Stimulated activated CD8-positive, alpha-beta memory T cell treated with anti-CD3 and anti-CD28 coated beads, Interleukin-7, amount 100 ng/mL, for 24 hours (primary cell): ENCODE measurements around the gene DNAAF1.
A peak's percentile ranks its signal among the peaks of the same experiment; 100 is the strongest.

Source experiments
- DNase-seq: peaks from one replicate; pipeline ENCODE4 v3.0.0-alpha.2; 2020; ENCODE audit warnings: low read depth

DNAAF1 gene

DNA sequence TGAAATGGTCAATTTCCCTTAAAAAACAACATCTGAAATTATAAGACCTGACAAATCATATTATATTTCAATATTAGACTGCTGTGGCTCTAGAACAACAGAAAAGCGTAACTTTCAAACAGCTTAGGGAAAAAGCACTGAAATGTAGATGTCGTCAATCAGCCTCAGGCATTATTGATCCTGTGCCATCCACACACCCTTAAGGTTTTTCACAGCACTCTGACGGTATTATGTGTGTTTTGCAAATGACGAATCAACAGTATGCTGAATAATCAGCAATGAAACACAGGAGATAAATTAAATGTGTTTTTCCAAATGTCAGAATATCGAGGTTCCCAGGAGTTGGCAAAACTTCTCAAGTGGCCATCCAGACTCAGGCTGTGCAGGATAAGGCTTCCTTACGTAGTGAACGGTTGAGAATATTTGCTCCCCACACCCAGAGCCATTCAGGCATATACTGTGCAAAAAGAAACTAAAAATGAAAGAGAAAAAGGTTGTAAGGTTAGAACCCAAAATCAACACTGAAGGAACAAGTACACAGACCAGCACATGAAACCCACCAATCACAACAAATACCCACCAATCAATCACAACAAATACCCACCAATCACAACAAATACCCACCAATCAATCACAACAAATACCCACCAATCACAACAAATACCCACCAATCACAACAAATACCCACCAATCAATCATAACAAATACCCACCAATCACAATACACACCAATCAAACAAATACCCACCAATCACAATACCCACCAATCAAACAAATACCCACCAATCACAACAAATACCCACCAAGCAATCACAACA lies 20.6 kb upstream of the DNAAF1 start:
- DNase-seq, result no peak

GRCh38 chr16:84131117-84131516 lies 14.0 kb upstream of the DNAAF1 start:
- DNase-seq, result no peak

DNA sequence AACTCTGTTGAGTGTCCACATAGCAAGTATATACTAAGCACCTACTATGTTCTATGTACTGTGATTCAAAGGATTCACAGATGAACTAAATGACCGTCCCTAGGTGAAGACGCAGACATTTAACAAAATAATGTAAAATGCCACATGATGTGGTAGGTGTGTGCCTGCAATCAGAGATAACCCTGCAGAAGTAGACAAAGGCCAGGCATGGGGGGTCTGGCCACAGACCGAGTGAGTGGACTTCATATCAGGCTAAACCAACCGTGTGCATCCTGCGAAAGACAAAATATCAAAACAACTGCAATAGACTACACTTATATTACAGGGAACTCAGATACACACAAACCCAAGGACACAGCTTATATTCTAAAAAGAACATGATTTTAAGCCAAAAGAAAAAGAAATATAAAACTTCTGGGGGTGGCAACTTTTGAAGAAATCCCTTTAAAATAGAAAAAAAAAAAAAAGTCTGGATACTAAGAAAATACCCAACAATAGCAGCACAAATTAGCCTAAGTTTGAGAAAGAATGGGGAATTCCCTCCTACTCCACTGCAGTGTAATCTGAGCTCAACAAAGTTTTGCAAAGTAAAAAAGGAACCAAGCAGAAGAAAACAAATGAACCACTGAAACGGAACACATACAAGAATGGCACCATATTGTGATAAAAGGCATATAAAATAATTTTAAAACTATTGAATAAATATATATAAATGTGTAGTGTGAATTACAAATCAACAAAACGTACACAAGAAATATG lies 12.4 kb upstream of the DNAAF1 start:
- DNase-seq, result no peak

GRCh38 chr16:84136331-84137125 lies 8.6 kb upstream of the DNAAF1 start:
- no peak for DNase-seq

- no peak for DNase-seq
Measured at GRCh38 chr16:84137287-84137686, 7.8 kb upstream of the DNAAF1 start.

DNA sequence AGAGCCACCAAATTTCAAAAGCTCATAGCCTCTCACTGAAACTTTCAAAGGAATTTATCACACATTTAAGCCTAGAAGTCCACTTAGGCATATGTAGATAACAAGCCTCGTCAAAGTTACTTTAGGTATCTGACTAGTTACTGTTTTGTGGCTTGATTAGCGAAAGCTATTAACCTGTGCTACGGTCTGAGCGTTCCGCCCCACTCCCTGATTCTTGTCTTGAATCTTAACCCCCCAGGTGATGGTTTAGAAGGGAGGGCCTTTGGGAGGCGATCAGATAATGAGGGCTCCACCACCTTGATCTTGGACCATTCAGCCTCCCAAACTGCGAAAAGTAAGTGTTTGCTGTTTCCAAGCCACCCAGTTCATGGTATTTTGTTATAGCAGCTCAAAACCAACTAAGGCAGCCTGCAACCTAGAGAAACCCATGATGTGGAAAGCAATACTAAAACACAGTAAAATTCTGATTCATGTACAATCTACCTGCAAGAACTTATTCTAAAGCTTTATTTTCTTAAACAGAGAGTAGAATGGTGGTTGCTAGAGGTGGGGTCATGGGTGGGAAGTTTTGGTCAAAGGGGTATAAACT lies 7.2 kb upstream of the DNAAF1 start:
- DNase-seq, result no peak

DNA sequence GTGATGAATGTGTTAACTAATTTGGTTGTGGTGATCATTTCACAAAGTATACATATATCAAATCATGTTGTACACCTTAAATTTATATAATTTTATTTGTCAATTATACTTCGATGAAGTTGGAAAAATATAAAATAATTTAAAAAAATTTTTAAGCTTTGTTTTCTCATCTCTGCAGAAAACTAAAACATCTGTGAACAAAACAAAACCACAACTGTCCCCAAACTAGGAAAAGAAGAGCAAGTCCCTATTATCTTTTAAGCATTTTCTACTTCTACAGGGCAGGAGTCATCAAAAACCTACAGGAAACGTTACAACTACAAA lies 6.6 kb upstream of the DNAAF1 start:
- DNase-seq, result no peak

GRCh38 chr16:84138824-84139627 lies 6.1 kb upstream of the DNAAF1 start:
- no peak for DNase-seq

GRCh38 chr16:84139628-84140258 lies 5.4 kb upstream of the DNAAF1 start:
- no peak for DNase-seq

DNA sequence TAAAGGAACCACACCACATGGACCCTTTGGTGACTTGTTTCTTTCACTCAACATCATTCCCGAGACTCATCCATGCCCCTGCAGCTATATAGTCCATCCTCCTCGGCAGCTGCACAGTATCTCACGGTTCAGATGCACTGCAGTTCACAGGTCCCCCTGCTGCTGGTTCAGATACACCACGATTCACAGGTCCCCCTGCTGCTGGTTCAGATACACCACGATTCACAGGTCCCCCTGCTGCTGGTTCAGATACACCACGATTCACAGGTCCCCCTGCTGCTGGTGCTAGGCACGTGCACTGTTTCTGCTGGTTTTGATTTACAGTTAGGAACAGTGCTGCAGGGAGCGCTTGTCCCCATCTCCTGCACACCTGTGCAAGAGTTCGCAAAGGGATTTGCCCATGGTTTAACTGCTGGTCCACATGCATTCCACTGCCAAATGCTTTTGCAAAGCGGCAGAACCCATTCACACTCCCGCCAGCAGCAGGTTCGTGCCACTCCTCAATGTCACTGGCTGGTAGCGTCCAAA lies 3.9 kb upstream of the DNAAF1 start:
- no peak for DNase-seq

DNA sequence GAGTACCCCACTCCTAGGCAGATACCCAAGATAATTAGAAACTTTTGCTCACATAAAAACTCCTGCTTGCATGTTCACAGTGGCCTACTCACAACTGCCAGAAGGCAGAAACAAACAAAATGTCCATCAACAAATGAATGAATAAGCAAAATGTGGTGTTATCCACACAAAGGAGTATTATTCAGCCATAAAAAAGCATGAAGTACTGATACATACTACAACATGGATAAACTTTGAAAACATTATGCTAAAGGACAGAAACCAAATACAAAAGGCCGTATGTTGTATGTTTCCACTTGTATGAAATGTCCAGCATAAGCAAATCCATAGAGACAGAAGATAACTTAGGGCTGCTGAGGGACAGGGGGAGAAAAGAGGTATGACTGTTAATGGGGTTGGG lies 2.0 kb upstream of the DNAAF1 start:
- DNase-seq, result no peak

DNA sequence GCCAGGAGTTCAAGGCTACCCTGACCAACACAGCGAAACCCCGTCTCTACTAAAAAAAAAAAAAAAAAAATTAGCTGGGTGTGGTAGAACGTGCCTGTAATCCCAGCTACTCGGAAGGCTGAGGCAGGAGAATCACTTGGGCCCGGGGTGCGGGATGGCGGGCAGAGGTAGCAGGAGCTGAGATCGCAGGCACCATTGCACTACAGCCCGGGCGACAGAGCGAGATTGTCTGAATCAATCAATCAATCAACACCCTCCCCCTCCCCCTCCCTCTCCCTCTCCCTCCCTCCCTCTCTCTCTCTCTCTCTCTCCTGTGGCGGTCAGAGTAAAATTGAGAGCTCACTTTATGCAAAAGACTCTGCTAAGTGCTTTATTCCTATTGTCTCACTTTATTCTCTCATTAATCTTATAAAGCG lies 1.3 kb upstream of the DNAAF1 start:
- no peak for DNase-seq

DNA sequence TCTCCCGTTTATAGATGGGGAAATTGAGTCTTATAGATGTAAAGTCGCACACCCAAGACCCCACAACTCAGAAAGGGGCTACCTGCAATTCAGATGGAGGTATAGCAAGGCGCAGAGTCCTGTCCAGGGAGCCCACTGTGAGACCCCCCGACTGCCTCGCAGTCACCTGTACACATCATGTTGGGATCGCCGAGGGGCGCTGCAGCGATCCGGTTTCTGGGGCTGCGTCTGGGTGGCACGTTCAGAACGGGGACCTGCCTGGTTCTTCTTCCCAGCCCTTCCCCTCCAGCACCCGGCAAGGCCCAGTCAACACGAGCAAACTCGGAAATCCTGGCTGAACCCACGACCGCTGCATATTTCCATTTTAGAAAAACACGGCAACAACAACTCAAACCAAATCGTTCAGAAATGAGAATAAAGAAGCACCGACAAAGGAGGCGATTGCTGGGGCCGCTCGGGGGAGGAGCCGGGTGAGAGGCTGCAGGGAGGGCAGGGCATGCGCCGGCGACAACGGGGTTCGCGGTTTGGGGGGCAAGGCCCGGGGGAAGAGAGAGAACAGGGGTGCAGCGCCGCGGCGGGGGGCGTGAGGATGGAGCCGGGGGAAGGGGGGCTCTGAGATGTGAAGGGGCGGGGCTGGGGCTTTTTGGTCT lies 774 bp upstream of the DNAAF1 start:
- DNase-seq, result peak; percentile 13

- DNase-seq, result no peak
Measured at GRCh38 chr16:84150926-84151325, 5.8 kb downstream of the DNAAF1 start.

DNA sequence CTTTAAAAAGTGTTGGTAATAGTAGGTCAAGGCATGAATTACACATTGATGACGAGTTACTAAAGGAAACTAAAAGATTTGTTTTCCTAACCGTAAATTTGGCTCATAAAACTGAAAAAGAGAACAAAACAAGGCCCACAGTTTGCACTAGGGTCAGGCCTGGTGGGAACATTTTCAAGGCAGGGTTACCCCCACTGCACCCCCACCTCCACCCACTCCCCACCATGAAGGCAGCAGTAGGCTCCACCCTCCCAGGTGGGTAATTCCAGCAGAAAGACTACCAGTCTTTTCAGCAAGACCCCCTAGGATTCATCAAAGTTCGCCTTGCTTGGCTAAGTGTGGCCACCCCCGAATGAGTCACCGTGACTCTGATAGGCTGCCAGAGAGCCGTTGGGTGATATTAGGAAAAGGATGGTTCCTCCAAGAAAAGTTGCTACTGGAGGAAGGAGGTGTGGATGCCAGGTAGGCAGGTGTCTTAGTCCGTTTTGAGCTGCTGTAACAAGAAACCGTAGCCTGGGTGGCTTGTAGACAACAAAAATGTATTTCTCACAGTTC lies 8.6 kb downstream of the DNAAF1 start:
- no peak for DNase-seq

DNA sequence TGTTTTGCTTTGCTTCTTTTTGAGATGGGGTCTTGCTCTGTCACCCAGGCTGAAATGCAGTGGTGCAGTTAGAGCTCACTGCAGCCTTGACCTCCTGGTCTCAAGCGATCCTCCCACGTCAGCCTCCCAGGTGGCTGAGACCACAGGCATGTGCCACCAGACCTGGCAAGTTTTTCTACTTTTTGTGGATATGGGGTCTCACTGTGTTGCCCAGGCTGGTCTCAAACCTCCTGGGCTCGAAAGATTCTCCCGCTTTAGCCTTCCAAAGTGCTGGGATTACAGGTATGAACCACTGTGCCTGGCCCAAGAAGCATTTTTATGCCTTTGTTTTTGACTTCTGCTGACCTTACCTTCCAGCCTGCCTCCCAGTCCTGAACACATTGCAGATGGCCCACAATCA lies 10.1 kb downstream of the DNAAF1 start:
- DNase-seq, result no peak

DNA sequence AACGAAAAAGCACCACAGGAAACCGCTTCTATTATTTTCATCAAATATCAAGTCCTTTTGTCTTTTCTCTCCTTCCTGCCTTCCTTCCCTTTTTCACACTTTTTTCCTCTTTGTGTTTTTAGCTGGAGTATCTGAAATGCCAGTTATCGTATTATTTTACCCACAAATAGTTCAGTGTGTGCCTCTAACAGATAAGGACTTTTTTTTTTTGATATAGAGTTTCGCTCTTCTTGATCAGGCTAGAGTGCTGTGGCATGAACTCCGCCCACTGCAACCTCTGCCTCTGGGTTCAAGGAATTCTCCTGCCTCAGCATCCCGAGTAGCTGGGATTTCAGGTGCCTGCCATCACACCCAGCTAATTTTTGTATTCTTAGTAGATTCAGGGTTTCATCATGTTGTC lies 10.7 kb downstream of the DNAAF1 start:
- no peak for DNase-seq

GRCh38 chr16:84156342-84156784 lies 11.3 kb downstream of the DNAAF1 start:
- DNase-seq, result no peak

DNA sequence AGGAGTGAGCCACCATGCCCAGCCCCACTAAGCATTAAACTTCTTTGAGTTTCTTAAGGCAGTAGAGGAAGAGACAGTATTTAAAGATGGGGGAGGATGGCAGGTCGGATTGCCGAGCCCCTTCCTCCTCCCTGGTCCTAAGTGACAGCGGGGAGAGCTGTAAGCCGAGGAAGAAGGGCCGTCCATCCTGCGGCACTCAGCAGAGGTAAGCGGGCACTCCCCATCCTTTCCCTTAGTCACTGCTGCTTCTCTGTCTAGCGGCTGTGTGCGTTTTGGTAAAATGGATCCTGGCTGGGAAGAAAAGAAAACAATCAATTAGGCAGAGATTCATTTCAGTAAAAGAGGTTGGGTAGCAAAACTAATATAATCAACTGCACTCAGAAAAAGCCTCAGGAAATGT lies 13.9 kb downstream of the DNAAF1 start:
- DNase-seq, result no peak

DNA sequence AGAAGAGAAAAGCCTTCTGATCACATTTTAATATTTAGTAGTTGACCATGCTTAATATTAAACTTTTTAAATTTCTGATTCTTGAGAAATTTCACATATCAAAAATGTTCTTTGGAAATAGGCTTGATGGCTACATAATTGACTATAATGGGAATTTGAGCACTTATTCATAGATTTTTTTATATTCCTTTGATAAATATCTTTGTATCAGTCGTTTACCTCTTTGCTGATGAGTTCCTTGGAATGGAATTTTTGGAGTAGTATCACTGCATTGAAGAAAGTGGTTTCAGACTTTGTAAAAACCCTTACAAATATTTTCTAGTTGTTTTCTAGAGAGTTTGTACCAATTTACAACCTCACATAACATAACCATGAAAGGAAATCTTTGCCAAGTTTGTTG lies 14.7 kb downstream of the DNAAF1 start:
- no peak for DNase-seq
